ENCODE data around the gene RSPH1. TPM values are rescaled to one million over a fixed set of nuclear protein-coding genes. Genes with fewer than 3 reads are reported as not detected.

Gene RSPH1
- total RNA-seq, 1 donor from 2014 or later, result 0.33 TPM

GRCh38 chr21:42452401-42453223 lies 43.4 kb downstream of the RSPH1 start:
- no peak for ATAC-seq
- DNase-seq (ENCODE audit: low spot score), result no peak

DNA sequence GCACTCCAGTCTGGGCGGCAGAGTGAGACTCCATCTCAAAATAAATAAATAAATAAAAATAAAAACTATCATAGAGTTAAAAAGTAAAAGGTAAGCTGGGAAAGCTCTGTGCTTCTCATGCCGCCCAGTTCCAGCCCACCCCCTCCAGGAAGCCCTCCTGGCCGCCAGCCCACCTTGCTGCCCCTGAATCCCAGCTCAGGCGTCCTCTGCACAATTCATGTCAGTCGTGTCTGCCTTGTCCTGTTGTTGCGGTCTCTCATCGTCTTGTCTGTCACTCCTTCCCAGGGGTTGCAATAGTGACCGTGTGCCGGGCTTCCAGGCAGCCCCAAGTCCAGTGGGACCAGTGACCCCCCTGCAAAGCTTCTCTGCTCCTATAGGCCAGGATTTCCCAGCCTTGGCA lies 44.1 kb downstream of the RSPH1 start:
- DNase-seq (ENCODE audit: low spot score) (no peak), ATAC-seq (no peak)

DNA sequence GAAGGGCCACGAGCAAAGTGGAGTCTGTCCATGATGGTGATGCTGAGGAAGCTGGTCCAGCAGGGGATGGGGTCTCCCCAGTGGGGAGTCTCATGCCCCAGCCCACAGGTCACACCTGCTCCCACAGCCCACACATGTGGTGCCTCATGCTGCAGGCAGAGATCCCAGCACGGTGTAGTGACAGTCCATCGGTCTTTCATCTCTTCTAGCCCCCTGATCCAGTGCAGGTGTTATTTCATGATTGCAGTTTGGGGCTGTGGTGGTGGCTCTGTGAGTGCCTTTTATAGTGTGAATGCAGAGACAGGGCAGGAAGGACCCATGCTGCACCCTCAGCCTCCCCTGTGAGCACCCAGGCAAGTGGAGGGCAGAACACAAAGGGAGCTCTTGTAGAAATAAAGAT lies 47.3 kb downstream of the RSPH1 start:
- ATAC-seq (no peak), DNase-seq (ENCODE audit: low spot score) (no peak)

DNA sequence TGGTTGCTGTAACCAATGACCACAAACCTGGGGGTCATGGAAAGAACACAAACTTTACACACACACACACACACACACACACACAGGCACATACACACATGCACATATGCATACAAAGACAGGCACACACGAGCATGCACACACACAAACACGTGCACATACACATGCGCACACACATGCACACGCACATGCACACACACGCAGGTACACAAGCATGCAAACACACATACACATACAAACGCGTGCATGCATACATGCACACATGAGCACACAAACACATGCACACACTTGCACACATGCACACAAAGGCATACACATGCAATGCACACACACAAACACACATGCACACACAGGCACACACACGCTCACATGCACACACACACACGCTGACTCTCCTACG lies 48.3 kb downstream of the RSPH1 start:
- DNase-seq (ENCODE audit: low spot score), result no peak

GRCh38 chr21:42447182-42447581 lies 48.8 kb downstream of the RSPH1 start:
- ATAC-seq (no peak), DNase-seq (ENCODE audit: low spot score) (no peak)

More for the DNA sequence above, 48.3 kb downstream of the RSPH1 start:
- ATAC-seq, result no peak

DNA sequence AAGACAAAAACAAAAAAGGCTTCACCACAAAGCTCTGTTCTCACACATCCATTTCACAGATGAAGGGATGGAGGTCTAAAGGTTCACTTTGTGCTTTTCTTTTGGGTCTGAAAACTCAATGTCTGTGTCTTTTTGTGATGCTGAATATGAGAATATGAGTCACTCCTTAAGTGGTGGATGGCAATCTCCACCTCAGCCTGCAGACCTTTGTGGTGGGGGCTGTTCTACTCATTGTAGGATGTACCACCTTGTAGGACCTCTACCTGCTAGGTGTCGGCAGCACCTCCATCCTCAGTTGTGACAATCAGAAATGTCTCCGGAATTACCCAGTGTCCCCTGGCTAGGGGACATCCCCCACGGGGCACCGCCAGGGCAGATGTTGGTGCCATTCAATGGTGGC lies 49.5 kb downstream of the RSPH1 start:
- ATAC-seq (no peak), DNase-seq (ENCODE audit: low spot score) (no peak)

GRCh38 chr21:42445311-42445710 lies 50.7 kb downstream of the RSPH1 start:
- no peak for ATAC-seq
- no peak for DNase-seq (ENCODE audit: low spot score)

GRCh38 chr21:42444745-42445059 lies 51.3 kb downstream of the RSPH1 start:
- ATAC-seq (no peak), DNase-seq (ENCODE audit: low spot score) (no peak)

GRCh38 chr21:42443876-42444744 lies 51.9 kb downstream of the RSPH1 start:
- DNase-seq (ENCODE audit: low spot score), result no peak
- no peak for ATAC-seq

GRCh38 chr21:42443181-42443785 lies 52.7 kb downstream of the RSPH1 start:
- ATAC-seq, result no peak
- DNase-seq (ENCODE audit: low spot score), result no peak

- no peak for ATAC-seq
- DNase-seq (ENCODE audit: low spot score), result no peak
Observed at GRCh38 chr21:42441963-42442362, 54.1 kb downstream of the RSPH1 start.

GRCh38 chr21:42440187-42440792 lies 55.7 kb downstream of the RSPH1 start:
- ATAC-seq (no peak), DNase-seq (ENCODE audit: low spot score) (no peak)

- no peak for ATAC-seq
- DNase-seq (ENCODE audit: low spot score), result no peak
Observed at GRCh38 chr21:42439284-42440186, 56.5 kb downstream of the RSPH1 start.

GRCh38 chr21:42438316-42439205 lies 57.5 kb downstream of the RSPH1 start:
- ATAC-seq (no peak), DNase-seq (ENCODE audit: low spot score) (no peak)

DNA sequence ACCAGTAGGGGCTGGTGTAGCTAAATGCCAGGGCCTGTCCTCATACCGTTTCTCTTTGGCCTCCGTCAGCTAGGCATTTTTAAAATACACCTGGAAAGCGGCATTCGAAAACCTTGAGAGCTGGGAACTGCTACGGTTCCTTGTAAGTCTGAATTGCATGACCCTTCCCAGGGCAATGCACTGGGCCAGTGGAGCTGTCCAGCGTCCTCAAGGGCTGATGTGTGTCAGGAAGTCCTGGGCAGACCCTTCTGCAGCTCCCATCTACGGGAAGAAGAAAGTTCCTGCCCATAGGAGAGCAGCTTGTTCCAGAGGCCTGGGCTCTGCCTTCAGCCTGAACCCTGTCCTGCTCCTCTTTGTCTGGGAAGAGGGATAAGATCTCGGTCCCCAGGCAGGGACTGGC lies 58.2 kb downstream of the RSPH1 start:
- ATAC-seq (peak; percentile 19), DNase-seq (ENCODE audit: low spot score) (no peak)

DNA sequence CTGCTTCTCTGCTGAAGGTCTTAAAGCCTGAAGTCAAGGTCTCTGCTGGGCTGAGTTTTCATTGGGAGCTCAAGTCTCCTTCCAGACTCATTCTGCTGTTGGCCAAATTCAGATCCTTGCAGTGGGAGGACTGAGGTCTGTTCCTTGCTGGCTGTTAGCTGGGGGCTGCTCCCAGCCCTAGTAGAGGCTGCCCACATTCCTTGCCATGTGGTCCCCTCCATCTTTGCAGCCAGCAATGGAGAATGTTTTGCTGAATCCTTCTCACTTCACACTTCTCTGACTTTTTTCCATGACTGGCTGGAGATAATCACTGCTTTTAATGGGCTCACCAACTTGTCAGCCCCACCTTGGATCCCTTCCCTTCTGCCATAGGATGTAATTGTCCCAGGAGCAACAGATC lies 59.1 kb downstream of the RSPH1 start:
- no peak for DNase-seq (ENCODE audit: low spot score)
- ATAC-seq, result no peak

GRCh38 chr21:42435833-42436232 lies 60.2 kb downstream of the RSPH1 start:
- DNase-seq (ENCODE audit: low spot score) (no peak), ATAC-seq (no peak)

- no peak for DNase-seq (ENCODE audit: low spot score)
- ATAC-seq, result no peak
Observed at GRCh38 chr21:42435401-42435800, 60.6 kb downstream of the RSPH1 start.

- no peak for ATAC-seq
- no peak for DNase-seq (ENCODE audit: low spot score)
Observed at GRCh38 chr21:42434884-42435283, 61.1 kb downstream of the RSPH1 start.

Measured in left lobe of liver (tissue), 2 donors.